OCI-LY7 (cell line): Measurements from ENCODE around the gene GLIS2. TPM values are rescaled to one million over a fixed set of nuclear protein-coding genes. Genes with fewer than 3 reads are reported as not detected.

Experiments
- BruUV-seq: library from RNA; stranded (reverse); fragments of 400-500 nt; replicated peaks from 2 replicates; lab custom pipeline; 2021; lab: Mats Ljungman, UMichigan
- CTCF ChIA-PET: fragments of 300-600 bp; sonication (Branson Sonifier 250); formaldehyde crosslinking; loops from one replicate; lab custom pipeline; 2022; ENCODE audit warnings: antibody characterized with exemption; ENCODE audit not compliant: unreplicated experiment; lab: Charles Lee
- POLR2A ChIA-PET: fragments of 300-600 bp; sonication (Branson Sonifier 250); formaldehyde crosslinking; loops from one replicate; lab custom pipeline; 2022; ENCODE audit warnings: antibody characterized with exemption; lab: Charles Lee
- DNase-seq: peaks from one replicate; pipeline ENCODE4 v3.0.0-alpha.2; 2015; ENCODE audit warnings: low spot score
- H2AFZ ChIP-seq: fragments of 200-600 bp; sonication (generic), shearing (Covaris generic); 2 replicates; pipeline ENCODE4 v1.6.1; 2014; ENCODE audit warnings: mild to moderate bottlenecking, antibody characterized with exemption, low read length, moderate library complexity
- H3K27ac ChIP-seq: fragments of 200-600 bp; sonication (generic); 2 replicates; pipeline ENCODE4 v1.5.1; 2014; ENCODE audit warnings: mixed run types, low read depth, mild to moderate bottlenecking, moderate library complexity, low read length, inconsistent platforms; ENCODE audit not compliant: poor library complexity, severe bottlenecking
- H3K36me3 ChIP-seq: fragments of 200-600 bp; sonication (generic); 2 replicates; pipeline ENCODE4 v1.6.1; 2014; ENCODE audit warnings: mild to moderate bottlenecking, antibody characterized with exemption, low read length, moderate library complexity, mixed read lengths; ENCODE audit not compliant: insufficient read depth
- H3K4me1 ChIP-seq: fragments of 200-600 bp; sonication (generic); 2 replicates; pipeline ENCODE4 v1.5.1; 2014; ENCODE audit warnings: mild to moderate bottlenecking, low read length; ENCODE audit not compliant: insufficient read depth, poor library complexity, severe bottlenecking
- H3K4me2 ChIP-seq: fragments of 200-600 bp; sonication (generic); 2 replicates; pipeline ENCODE4 v1.6.1; 2014; ENCODE audit warnings: mild to moderate bottlenecking, low read length
- H3K4me3 ChIP-seq: fragments of 200-600 bp; sonication (generic); 2 replicates; pipeline ENCODE4 v1.5.1; 2014; ENCODE audit warnings: mild to moderate bottlenecking, low read depth, low read length; ENCODE audit not compliant: poor library complexity, severe bottlenecking
- H3K79me2 ChIP-seq: fragments of 200-600 bp; sonication (generic); 2 replicates; pipeline ENCODE4 v1.6.1; 2016; ENCODE audit warnings: low read depth, mild to moderate bottlenecking, low read length, moderate library complexity, mixed read lengths; ENCODE audit not compliant: insufficient read depth
- H3K9me2 ChIP-seq: fragments of 200-600 bp; sonication (generic); 2 replicates; pipeline ENCODE4 v1.6.1; 2016; ENCODE audit warnings: mild to moderate bottlenecking, low read length, mixed read lengths; ENCODE audit not compliant: insufficient read depth
- H3K9me3 ChIP-seq: fragments of 200-600 bp; sonication (generic); 2 replicates; pipeline ENCODE4 v1.6.1; 2014; ENCODE audit warnings: mild to moderate bottlenecking, mixed run types, low read length, mixed read lengths
- H4K20me1 ChIP-seq: fragments of 200-600 bp; sonication (generic); 2 replicates; pipeline ENCODE4 v1.6.1; 2014; ENCODE audit warnings: mild to moderate bottlenecking, antibody characterized with exemption, low read length, moderate library complexity, mixed read lengths; ENCODE audit not compliant: insufficient read depth
- CTCF ChIP-seq: fragments of 200-600 bp; sonication (generic); conservative IDR thresholded peaks from 2 replicates; pipeline ENCODE4 v1.5.1; 2014; ENCODE audit warnings: mild to moderate bottlenecking, antibody characterized with exemption, low read length, moderate library complexity, mixed read lengths
- EZH2phosphoT487 ChIP-seq: fragments of 200-600 bp; sonication (generic); IDR thresholded peaks from 2 replicates; pipeline ENCODE4 v1.6.1; 2018; ENCODE audit warnings: low read depth, borderline replicate concordance, mild to moderate bottlenecking, mixed run types, antibody characterized with exemption, low read length, moderate library complexity, mixed read lengths
- intact Hi-C: fragments of 100-400 bp; cut with micrococcal nuclease; formaldehyde crosslinking; loops from one replicate; pipeline ENCODE4 v1.10.0; 2022; ENCODE audit not compliant: unreplicated experiment
- total RNA-seq, 2 experiments: library from RNA; depleted of rRNA in 1 of 2; stranded (reverse); fragments of >200 nt in 1 of 2; shearing (Covaris generic) in 1 of 2; gene quantifications; 2 replicates each; pipeline ENCODE4 v1.2.3, GENCODE V29; 2014 to 2022

The GLIS2 gene
- total RNA-seq, 2 experiments from 2014 or later: 0.08 TPM; not detected in 1

GRCh38 chr16:4285167-4285566 is 30.7 kb upstream of the GLIS2 start:
- Histone ChIP-seq H3K79me2 (no peaks in the 10 kb centered on the region), H3K36me3 (no peaks in the 10 kb centered on the region), H3K4me3 (no peak overlapping the region), H3K27ac (no peak overlapping the region), H4K20me1 (no peaks in the 10 kb centered on the region), H3K9me2 (no peaks in the 10 kb centered on the region), H3K4me1 (peaks cover 5% of the 10 kb centered on the region), H3K4me2 (no peak overlapping the region), H3K9me3 (no peaks in the 10 kb centered on the region), H2AFZ (no peak overlapping the region)
- TF ChIP-seq CTCF (no peak), EZH2phosphoT487 (no peak)
- POLR2A ChIA-PET: no interaction called here
- intact Hi-C loops: loop anchor here (5.0 kb wide), 1 partner anchor 117 kb away; no protein-coding TSS in a partner anchor
- CTCF ChIA-PET: no interaction called here
- no peak for DNase-seq
- no TSS peak for BruUV-seq

- H4K20me1 ChIP-seq: no peaks in the 10 kb centered on the region
- TF ChIP-seq CTCF (peak; percentile 99), EZH2phosphoT487 (no peak)
- H3K4me1 ChIP-seq: peaks cover 5% of the 10 kb centered on the region
- H3K79me2 ChIP-seq: no peaks in the 10 kb centered on the region
- CTCF ChIA-PET: no interaction called here
- no peak overlapping the region for H3K4me3 ChIP-seq
- intact Hi-C loops: loop anchor here (1.0 to 5.0 kb wide), 2 partner anchors 42 to 114 kb away; no protein-coding TSS in a partner anchor
- POLR2A ChIA-PET: no interaction called here
- H3K27ac ChIP-seq: no peak overlapping the region
- H3K36me3 ChIP-seq: no peaks in the 10 kb centered on the region
- no TSS peak for BruUV-seq
- DNase-seq: peak; percentile 79
- H2AFZ ChIP-seq: no peak overlapping the region; the same call in 1 of the 2 replicates
- no peaks in the 10 kb centered on the region for H3K9me2 ChIP-seq
- peak overlapping the region; percentile 21 for H3K4me2 ChIP-seq
- no peaks in the 10 kb centered on the region for H3K9me3 ChIP-seq
Measured at GRCh38 chr16:4288148-4288921, 27.5 kb upstream of the GLIS2 start.
